A549 (cell line): ENCODE results near the gene AUH. TPM values are rescaled to one million over a fixed set of nuclear protein-coding genes. Genes with fewer than 3 reads are reported as not detected.

Source experiments
- ATAC-seq, 2 experiments: fragments of 200-7000 bp in 1 of 2; fragments of >200 bp in 1 of 2; cut with Nextera tagmentation in 1 of 2; cut with Tn5 transposase in 1 of 2; 3 replicates each; pipeline versions ENCODE4 v1.8.0 to v1.9.1; 2018 to 2020; ENCODE audit warnings: mild to moderate bottlenecking in 1 of 2, moderate library complexity in 1 of 2
- CTCF ChIA-PET: fragments of 300-600 bp; sonication (Branson Sonifier 250); formaldehyde crosslinking; extraction: SDS; loops from one replicate; lab custom pipeline; 2021; ENCODE audit warnings: antibody characterized with exemption, inconsistent platforms; lab: Yijun Ruan, JAX
- POLR2A ChIA-PET: fragments of 350-600 bp; formaldehyde crosslinking; extraction: SDS; loops from one replicate; lab custom pipeline; 2021; ENCODE audit warnings: antibody characterized with exemption, inconsistent platforms; lab: Yijun Ruan, JAX
- DNase-seq, 2 experiments: peaks; one replicate each; pipeline versions ENCODE4 v3.0.0 to v3.0.0-alpha.2; 2011 to 2016; ENCODE audit warnings: low read depth in 1 of 2, low spot score in 1 of 2
- FAIRE-seq: peaks from 2 replicates; lab custom pipeline; 2011; peaks lifted over from hg19 to GRCh38; lab: Jason Lieb, UNC
- H3K27ac ChIP-seq, 2 experiments: fragments of >200 bp; sonication (Bioruptor Twin); formaldehyde crosslinking; 3 replicates each; pipeline ENCODE4 v1.5.1; 2016 to 2017
- H3K4me1 ChIP-seq: fragments of >200 bp; sonication (Bioruptor Twin); formaldehyde crosslinking; 3 replicates; pipeline ENCODE4 v1.6.1; 2016
- H3K4me2 ChIP-seq: fragments of >200 bp; sonication (Bioruptor Twin); formaldehyde crosslinking; 3 replicates; pipeline ENCODE4 v1.6.1; 2016
- H3K4me3 ChIP-seq: fragments of >200 bp; sonication (Bioruptor Twin); formaldehyde crosslinking; 3 replicates; pipeline ENCODE4 v1.5.1; 2016
- H3K9me3 ChIP-seq: fragments of >200 bp; sonication (Bioruptor Twin); formaldehyde crosslinking; 3 replicates; pipeline ENCODE4 v1.6.1; 2016
- BHLHE40 ChIP-seq: IDR thresholded peaks from 2 replicates; pipeline ENCODE4 v1.6.1; 2012; ENCODE audit warnings: low read depth, low read length, inconsistent platforms
- CHD2 ChIP-seq: fragments of 150-350 bp; IDR thresholded peaks from 2 replicates; pipeline ENCODE4 v1.6.1; 2014; ENCODE audit warnings: low read length; ENCODE audit not compliant: partially characterized antibody
- CHD4 ChIP-seq: fragments of 200-600 bp; sonication (generic); IDR thresholded peaks from 2 replicates; pipeline ENCODE4 v1.6.1; 2016; ENCODE audit warnings: antibody characterized with exemption, mild to moderate bottlenecking, borderline replicate concordance
- EHMT2 ChIP-seq: fragments of 200-600 bp; sonication (generic); IDR thresholded peaks from 2 replicates; pipeline ENCODE4 v1.6.1; 2016; ENCODE audit warnings: antibody characterized with exemption, low read depth, mild to moderate bottlenecking, moderate library complexity
- ELK1 ChIP-seq: fragments of 150-350 bp; IDR thresholded peaks from 2 replicates; pipeline ENCODE4 v1.6.1; 2014; ENCODE audit warnings: low read depth, mild to moderate bottlenecking, low read length
- HDAC2 ChIP-seq: fragments of 200-600 bp; sonication (generic); IDR thresholded peaks from 2 replicates; pipeline ENCODE4 v1.6.1; 2016
- HMGXB4 ChIP-seq: fragments of 250-450 bp; sonication (Bioruptor Pico); IDR thresholded peaks from 2 replicates; pipeline ENCODE4 v1.5.0; 2021; ENCODE audit warnings: mild to moderate bottlenecking, moderate library complexity, borderline replicate concordance
- NFE2L2 ChIP-seq: fragments of 150-350 bp; conservative IDR thresholded peaks from 2 replicates; pipeline ENCODE4 v1.6.1; 2014; ENCODE audit warnings: low read length
- NPAS2 ChIP-seq: fragments of 250-450 bp; sonication (Bioruptor Pico); IDR thresholded peaks from 2 replicates; pipeline ENCODE4 v1.8.0; 2022; ENCODE audit warnings: mild to moderate bottlenecking, moderate library complexity, borderline replicate concordance
- NR3C1 ChIP-seq: fragments of >200 bp; sonication (Bioruptor Twin); formaldehyde crosslinking; IDR thresholded peaks from 3 replicates; pipeline ENCODE4 v1.6.1; 2017
- POLR2A ChIP-seq: IDR thresholded peaks from 2 replicates; pipeline ENCODE4 v1.6.1; 2012; ENCODE audit warnings: mild to moderate bottlenecking, low read length
- POLR2AphosphoS2 ChIP-seq: conservative IDR thresholded peaks from 2 replicates; pipeline ENCODE4 v1.6.1; 2012; ENCODE audit warnings: low read length, improper control_type of control experiment, inconsistent platforms
- RAD21 ChIP-seq, 2 experiments: fragments of >200 bp in 1 of 2; sonication (Bioruptor Twin) in 1 of 2; formaldehyde crosslinking in 1 of 2; IDR thresholded peaks in 1 of 2; conservative IDR thresholded peaks in 1 of 2; 2 replicates in 1 of 2; 3 replicates in 1 of 2; pipeline ENCODE4 v1.6.1; 2012 to 2018; ENCODE audit warnings: inconsistent platforms in 1 of 2
- REST ChIP-seq: fragments of 200-600 bp; sonication (generic); IDR thresholded peaks from 2 replicates; pipeline ENCODE4 v1.6.1; 2016; ENCODE audit warnings: antibody characterized with exemption, mild to moderate bottlenecking, moderate library complexity
- ZC3H11A ChIP-seq: fragments of 450-650 bp; IDR thresholded peaks from 2 replicates; pipeline ENCODE4 v1.6.1; 2014; ENCODE audit warnings: antibody characterized with exemption, mild to moderate bottlenecking
- WGBS: methylation state at CpG from one replicate; pipeline ENCODE4 v1.1.6; 2017; ENCODE audit errors: missing lambda C conversion rate; 5-methylcytosine and 5-hydroxymethylcytosine counted together
- polyA plus RNA-seq, 4 experiments: library from polyadenylated mRNA; depleted of rRNA in 3 of 4; stranded (reverse); fragments of >200 nt; fragmentation: RNase III in 1 of 4; extraction: RNeasy Plus Mini Kit Qiagen cat#74134 plus additional on column Dnase treatment in 1 of 4; gene quantifications; 2 replicates in 3 of 4; 3 replicates in 1 of 4; pipeline ENCODE4 v1.2.3, GENCODE V29; 2011 to 2017
- TF ChIP-seq, protein P1 (sequence below): IDR thresholded peaks from 2 replicates; pipeline ENCODE4 v1.6.1; 2012

Gene AUH
- polyA plus RNA-seq, 2 of the 4 experiments (the other 2 are of a cell fraction), result 11.1 to 15.9 TPM

DNA sequence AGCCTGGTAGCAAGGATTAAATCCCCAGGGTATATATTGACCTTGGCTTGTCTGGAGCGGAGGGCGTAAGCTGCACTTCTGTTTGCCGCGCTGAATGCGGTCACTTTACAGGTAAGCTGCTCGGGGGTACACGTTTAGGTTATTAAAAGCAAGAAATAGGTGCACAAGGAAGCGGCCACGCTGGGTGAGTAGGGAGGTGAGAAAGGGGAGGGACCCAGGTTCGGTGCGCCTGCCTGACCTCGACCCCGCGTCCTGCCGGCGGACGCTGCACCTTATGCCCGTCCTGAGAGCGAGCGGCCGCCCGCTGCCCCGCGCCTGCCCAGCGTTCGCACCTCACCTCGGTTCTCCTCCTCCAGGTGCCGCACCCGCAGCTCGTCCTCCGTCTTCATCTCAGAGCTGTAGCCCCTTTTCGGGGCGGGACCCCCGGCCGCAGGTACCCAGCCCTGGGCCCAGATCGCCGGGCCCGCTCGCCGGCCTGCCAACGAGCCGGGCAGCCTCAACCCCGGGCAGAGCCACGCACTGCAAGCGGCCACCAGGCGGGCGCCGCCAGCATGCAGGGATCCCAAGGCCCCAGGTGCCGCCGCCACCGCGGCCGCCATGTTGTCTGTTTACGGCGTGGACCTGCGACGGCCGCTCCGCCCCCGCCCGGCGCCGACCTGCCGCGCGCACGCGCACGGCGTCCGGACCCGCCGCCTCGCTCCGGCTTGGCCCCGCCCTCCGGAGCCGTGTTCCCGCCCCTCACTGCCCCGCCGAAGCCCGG lies at the start of gene AUH (continued):
- no peak for TF ChIP-seq REST
- TF ChIP-seq CHD4, result no peak
- TF ChIP-seq NFE2L2, result no peak
- TF ChIP-seq NR3C1, result no peak
- peak; percentile 54 for TF ChIP-seq POLR2A

DNA sequence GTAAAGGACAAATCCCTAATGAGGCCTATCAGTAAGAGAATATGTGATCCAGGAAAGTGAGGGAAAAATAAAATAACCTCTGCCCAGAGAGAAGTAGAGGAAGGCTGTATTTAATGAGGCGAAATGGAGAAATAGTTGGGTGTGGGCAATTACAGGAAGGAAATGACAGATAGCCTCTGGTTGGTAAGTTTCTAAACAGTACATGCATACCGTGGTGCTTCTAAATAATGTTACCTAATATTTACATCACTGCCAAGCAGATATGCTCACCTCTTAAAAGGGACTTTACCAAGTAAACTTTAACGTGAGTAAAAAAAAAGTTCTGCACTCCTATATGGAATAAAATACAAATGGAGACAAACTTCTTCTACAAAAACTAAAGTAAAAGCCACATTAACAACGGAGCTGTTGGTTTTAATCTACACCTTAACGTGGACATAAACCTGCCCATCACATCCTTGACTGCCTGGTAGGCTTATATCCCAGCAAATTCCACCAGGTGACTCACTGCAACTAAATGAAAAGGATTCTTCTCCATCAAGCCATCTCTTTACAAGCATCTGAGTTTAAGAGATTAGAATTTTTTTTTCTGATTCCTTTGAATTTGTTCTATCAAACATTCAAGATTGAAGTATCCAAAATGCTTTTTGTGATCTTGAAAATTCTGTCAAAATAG lies 49.5 kb upstream of the AUH start:
- no peak for FAIRE-seq
- POLR2A ChIA-PET, result no interaction called here
- TF ChIP-seq EHMT2 (no peak), HDAC2 (no peak), POLR2AphosphoS2 (no peak), HMGXB4 (CRISPR knock-in tag) (no peak), ZC3H11A (no peak), NR3C1 (no peak), NPAS2 (CRISPR knock-in tag) (no peak), RAD21 (conservative IDR thresholded peaks at IDR 0.05 in 1 of 2, IDR thresholded peaks at IDR 0.05 in 1 of 2) (no peak), ELK1 (no peak), BHLHE40 (no peak), CHD2 (no peak)
- TF ChIP-seq, protein P1, sequence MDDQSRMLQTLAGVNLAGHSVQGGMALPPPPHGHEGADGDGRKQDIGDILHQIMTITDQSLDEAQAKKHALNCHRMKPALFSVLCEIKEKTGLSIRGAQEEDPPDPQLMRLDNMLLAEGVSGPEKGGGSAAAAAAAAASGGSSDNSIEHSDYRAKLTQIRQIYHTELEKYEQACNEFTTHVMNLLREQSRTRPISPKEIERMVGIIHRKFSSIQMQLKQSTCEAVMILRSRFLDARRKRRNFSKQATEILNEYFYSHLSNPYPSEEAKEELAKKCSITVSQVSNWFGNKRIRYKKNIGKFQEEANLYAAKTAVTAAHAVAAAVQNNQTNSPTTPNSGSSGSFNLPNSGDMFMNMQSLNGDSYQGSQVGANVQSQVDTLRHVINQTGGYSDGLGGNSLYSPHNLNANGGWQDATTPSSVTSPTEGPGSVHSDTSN, result no peak
- TF ChIP-seq, all 56 proteins: peak for 0
- Histone ChIP-seq H3K9me3 (no peaks in the 10 kb centered on the region), H3K27ac (no peak overlapping the region), H3K4me3 (no peak overlapping the region), H3K4me2 (no peak overlapping the region), H3K4me1 (peaks cover 26% of the 10 kb centered on the region)
- no peak for DNase-seq
- 0 out of 6 replicates have a peak, but pooled peaks of 1 of the 2 experiments have one; percentile 59 for ATAC-seq
- CTCF ChIA-PET, result interaction anchor here (0.7 to 3.2 kb wide), 9 partner anchors 13 to 496 kb away, joined by 3 to 9 read pairs (median 5); no protein-coding TSS in a partner anchor
- 63% methylated on average over 5 of the region's 5 CpGs for WGBS
